GM21723 (cell line): ENCODE results near the gene DRC3.
"Not testable (repeated sequence)": the region's sequence is repeated elsewhere in the genome, so short reads cannot be mapped to it uniquely, and the experiment has no call there.

Experiments used
- ATAC-seq: cut with Tn5 transposase; IDR thresholded peaks from one replicate; pipeline ENCODE4 v1.9.1; 2021; ENCODE audit warnings: mild to moderate bottlenecking, moderate library complexity; ENCODE audit not compliant: unreplicated experiment

The DRC3 gene

DNA sequence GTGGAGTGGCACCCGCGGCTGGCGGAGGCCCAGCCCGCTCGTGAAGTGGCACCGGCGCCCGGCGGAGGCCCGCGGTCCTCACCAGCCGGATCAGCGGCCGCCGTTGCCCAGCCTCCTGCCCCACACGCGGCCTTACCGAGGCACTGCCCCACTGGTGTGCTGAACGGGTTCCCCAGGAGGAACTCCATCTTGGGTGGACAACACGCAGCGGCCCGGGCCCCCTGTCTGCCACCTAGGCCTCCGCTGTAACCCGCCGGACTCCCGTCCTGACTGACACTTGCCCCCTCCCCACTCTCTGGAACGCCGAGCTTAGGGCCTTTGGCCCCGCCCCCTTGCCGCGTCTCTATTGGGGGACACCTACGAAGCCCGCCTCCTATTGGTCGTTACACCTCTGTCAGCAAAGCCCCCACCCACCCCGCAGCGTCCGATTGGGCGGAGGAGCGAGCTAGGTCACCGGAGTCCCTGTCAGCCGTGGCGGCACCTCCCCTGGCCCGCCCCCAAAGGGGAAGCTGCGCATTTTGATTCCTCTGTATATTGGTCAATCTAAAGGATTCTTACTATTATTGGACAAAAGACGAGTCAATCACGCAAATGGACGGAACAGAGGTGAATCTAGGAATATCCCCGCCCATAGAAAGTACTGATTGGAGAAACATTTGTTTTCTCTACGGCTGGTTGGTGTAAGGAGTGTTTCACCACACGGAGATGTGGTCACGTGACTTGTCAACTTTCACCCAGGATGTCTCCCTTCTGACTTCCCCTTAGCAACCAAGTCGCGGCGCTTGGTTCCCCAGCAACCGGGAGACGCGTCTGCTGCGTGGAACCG is at the start of gene DRC3, which contains the start of gene TOM1L2:
DRC3 (plus strand) TSS at position 737 of the 826 bp plus-strand sequence. CDS start 4,737 bp downstream, outside the sequence.
TOM1L2 (minus strand) TSS at position 275 of the 826 bp plus-strand sequence; CDS start at position 188, 87 bp downstream.
- peak; percentile 95 for ATAC-seq

- no peak for ATAC-seq
Measured at GRCh38 chr17:17924131-17924856, 48.4 kb upstream of the DRC3 start.

DNA sequence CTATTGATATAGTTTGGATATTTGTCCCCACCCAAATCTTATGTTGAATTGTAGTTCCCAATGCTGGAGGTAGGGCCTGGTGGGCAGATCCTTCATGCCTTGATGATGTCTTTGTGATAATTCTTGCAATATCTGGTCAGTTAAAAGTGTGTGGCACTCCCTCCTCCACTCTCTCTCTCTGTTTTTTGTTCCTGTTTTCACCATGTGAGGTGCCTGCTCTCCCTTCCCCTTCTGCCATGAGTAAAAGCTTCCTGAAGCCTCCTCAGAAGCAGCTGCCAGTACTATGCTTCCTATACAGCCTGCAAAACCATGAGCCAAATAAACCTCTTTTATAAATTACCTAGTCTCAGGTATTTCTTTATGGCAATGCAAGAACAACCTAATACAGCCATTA is 47.8 kb upstream of the DRC3 start:
- no peak for ATAC-seq

DNA sequence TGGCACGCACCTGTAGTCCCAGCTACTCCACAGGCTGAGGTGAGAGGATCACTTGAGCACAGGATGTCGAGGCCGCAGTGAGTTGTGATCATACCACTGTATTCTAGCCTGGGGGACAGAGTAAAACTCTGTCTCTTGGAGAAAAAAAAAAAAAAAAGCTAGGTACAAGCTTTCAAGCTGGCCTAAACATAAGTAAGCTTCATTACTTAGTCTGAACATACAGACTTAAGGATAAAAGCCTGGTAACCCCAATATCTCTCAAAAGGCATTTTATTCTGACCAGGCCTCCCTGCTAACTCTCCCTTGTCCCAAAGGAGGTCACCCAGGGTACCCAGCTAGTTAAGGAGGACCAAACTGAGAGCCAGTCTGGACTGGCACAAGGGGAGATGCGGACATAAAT is 46.6 kb upstream of the DRC3 start:
- ATAC-seq, result no peak

DNA sequence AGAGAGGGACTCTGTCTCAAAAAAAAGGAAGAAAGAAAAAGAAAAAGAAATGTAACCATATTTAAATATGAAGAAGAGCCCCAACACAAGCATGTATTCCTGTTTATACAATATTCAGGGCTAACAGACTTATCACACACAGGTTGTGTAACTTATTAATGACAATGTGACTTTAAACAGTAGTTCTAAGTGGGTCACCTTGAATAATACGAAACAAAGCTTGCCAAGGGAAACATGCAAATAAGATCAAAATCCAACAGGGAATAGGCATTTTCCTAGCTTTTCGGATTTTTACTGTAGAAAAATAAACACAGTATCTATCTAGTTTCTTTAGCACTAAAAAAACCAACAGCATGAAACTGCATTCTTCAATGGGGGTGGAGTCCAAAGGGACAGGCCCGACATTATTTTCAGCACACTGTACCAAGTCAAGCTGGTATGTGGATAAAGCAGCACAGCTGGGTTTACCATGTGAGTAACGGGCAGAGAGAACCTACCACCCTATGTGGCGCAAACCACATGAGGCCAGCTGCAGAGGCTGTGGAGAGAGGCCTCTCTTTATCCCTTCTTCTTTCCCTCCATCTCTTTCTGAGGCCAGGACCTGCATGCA is 45.7 kb upstream of the DRC3 start:
- ATAC-seq, result no peak

DNA sequence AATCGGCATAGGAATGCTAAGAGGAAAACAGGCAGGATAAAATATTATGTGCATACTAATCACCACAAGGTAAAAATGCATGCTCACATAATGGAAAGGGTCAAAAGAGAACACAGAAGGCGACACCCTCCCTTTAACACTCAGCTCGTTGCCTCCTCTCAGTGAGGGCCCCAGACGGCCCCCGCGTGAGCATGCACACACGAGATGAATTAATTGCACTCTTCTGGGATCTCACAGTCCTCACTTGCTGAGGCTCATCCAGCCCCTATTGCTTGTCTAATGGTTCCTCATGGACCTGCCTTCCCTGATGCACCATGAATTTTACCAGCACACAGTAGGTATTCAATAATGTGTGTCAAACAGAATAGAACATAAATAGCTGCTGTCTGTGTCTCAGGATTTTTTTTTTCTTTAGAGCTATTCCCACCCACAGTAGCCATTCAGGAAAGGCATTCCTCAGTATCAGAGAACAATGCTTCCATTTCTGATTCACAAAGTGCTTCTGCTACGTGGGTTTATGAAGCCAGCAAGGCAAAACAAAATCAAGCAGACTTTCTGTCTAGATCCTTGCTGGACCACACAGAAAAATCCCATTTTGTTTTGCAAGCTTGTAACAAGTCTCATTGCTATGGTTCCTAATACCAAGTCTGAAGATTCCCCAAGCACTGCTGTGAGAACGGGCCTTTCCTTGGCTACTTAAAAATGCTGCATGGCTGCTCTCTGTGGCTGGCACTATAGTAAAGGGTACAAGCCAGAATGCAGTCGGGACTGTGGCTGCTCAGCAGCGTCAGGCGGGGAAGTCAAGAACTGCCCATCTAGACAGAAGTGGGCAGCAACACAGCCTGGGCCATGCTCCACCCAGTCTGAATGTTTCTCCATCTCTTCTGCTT is 44.0 kb upstream of the DRC3 start:
- ATAC-seq, result no peak

DNA sequence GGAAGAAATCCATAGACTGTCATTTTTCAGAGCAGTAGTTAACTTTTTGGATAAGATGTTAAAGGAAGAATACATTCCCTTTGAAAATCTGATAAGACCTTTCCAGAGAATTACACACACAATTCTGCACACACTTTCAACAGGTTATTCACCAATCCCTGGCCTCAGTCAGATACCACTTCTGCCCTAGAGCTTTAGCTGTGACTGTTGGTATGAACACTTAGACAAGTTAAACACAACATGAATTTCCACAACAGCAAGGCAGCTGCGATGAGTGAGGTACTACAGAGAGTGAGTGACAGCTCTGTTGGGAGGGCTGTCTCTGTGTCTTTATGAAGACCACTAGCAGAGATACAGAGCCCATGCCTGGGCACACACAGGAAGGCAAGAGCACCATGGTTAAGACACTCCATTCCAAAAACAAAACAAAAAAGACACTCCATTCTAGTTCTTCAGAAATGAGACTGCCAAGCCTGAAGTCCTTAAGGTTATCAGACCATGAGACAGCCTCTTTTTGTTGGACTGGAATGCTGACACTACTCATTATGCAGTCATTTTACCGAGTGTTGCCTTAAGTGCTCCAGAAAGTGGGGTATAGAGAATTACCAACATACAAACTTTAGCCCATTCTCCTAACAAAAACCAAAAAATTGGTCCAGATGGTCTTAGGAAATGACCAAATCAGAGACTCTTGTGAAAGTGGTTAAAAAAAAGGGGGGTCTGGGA is 42.8 kb upstream of the DRC3 start:
- ATAC-seq, result no peak

DNA sequence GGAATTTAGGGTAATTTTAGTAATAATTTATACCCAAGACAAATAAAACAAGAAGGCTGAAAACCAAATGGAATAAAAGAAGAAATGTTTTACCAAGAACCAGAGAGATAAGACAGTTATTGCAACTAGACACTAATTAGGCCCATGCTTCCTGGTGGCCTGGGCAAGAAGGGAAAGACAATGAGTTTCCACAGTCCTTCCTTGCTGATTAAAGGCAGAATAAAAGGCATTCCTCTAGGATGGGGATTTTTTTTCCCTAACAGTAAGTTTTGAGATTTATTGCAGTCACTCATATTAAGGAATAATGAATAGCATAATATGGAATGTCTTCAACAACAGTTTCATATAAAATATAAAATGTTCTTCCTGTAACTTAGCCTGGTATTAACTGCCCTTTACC is 42.0 kb upstream of the DRC3 start:
- ATAC-seq, result no peak

DNA sequence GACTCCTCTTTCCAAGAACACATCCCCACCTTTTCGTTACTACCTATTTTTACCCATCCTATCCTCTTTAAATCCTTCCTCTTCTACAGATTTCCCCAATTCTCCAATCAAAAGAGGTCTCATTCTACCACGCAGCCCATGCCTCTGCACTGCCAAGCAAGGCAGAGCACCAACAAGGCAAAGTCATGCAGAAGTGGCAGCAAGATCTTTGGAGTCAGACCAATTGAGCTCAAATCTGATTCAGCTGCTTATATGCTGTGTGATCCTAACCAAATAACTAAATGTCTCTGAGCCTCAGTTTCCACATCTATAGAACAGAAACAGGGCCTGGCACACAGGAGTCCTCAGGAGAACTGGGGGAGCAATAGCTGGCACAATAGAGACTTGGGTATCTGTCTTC is 41.5 kb upstream of the DRC3 start:
- ATAC-seq, result no peak

DNA sequence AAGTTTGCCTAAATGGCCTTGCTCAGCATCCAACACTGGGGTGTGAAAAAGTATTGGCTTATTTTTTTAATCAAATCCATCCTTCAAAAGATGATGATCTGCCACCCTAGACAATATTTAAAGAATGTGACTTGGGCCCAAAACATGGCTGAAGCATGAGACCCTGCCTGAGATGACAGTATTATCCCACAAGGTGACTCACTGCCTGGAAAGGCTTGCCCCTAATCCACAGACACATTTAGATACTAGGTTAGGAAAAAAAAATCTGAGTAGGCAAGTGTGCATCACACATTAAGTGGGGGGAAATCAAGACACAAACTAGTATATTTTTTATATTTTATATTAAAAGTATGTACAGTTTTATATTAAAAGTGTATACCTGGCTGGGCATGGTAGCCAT is 38.9 kb upstream of the DRC3 start:
- no peak for ATAC-seq

GRCh38 chr17:17934214-17934613 is 38.4 kb upstream of the DRC3 start:
- ATAC-seq, result no peak

- ATAC-seq, result no peak
Measured at GRCh38 chr17:17934806-17935205, 37.9 kb upstream of the DRC3 start.

GRCh38 chr17:17935321-17936271 is 37.1 kb upstream of the DRC3 start:
- ATAC-seq, result no peak

GRCh38 chr17:17937201-17937853 is 35.3 kb upstream of the DRC3 start:
- ATAC-seq, result no peak

GRCh38 chr17:17937958-17938357 is 34.7 kb upstream of the DRC3 start:
- no peak for ATAC-seq

DNA sequence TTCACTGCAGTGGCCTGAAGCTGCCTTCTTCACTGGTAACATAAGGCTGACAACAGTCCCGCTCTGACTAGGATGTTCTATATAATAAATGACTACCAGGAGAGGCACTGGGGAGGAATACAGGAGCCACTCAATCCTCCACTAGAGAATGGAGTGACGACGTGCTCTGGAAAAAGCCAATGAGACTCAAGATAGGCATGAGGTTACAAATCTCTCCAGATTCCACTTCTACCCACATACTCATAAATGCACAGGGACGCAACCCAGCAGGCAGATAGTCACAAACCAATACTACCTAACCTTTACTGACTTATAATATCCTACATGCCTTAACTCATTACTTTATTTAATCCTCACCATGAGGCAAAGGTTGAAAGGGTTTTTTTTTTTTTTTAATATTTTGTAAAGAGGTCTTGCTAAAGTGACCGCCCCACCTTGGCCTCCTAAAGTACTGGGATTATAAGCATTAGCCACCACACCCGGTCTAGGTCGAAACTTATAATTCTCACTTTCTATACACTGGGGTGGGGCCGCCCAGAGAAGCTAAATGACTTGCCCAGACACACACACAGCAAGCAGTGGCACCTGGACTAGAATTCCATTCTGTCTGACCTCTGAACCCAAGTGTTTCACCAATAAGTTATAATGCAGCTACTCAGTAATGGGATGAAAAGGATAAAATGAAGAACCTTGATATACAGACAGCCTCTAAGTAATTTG is 34.1 kb upstream of the DRC3 start:
- no peak for ATAC-seq

DNA sequence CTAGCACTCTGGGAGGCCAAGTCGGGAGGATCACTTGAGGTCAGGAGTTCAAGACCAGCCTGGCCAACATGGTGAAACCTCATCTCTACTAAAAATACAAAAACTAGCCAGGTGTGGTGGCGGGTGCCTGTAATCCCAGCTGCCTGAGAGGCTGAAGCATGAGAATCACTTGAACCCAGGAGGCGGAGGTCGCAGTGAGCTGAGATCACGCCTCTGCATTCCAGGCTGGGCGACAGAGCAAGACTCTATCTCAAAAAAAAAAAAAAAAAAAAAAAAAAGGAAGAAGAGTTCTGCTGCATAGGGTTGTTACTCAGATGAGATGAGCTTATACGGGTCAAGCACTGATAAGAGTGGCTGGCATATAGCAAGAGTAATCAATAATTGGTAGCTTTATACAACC is 32.7 kb upstream of the DRC3 start:
- ATAC-seq, result not testable (repeated sequence)

GRCh38 chr17:17940441-17940911 is 32.2 kb upstream of the DRC3 start:
- ATAC-seq, result no peak
